Astrocyte (in vitro differentiated cells and primary cell): Measurements from ENCODE around the gene GLT1D1. TPM values are rescaled to one million over a fixed set of nuclear protein-coding genes. Genes with fewer than 3 reads are reported as not detected.

Source experiments
- DNase-seq: peaks from one replicate; pipeline ENCODE4 v3.0.0-alpha.2; 2010; ENCODE audit warnings: low read depth
- FAIRE-seq: peaks from 2 replicates; lab custom pipeline; 2011; peaks lifted over from hg19 to GRCh38; lab: Jason Lieb, UNC
- H2AFZ ChIP-seq: 2 replicates; pipeline ENCODE4 v1.6.0; 2012; ENCODE audit warnings: low read depth, low read length, inconsistent platforms
- H3K27ac ChIP-seq: 2 replicates; pipeline ENCODE4 v1.5.1; 2011; ENCODE audit warnings: low read depth, low read length, inconsistent platforms
- H3K27me3 ChIP-seq: 2 replicates; pipeline ENCODE4 v1.6.0; 2011; ENCODE audit warnings: low read length, inconsistent platforms; ENCODE audit not compliant: insufficient read depth
- H3K36me3 ChIP-seq: 2 replicates; pipeline ENCODE4 v1.5.1; 2011; ENCODE audit warnings: low read length, inconsistent platforms; ENCODE audit not compliant: insufficient read depth
- H3K4me1 ChIP-seq: 2 replicates; pipeline ENCODE4 v1.5.1; 2011; ENCODE audit warnings: low read length, inconsistent platforms; ENCODE audit not compliant: insufficient read depth
- H3K4me2 ChIP-seq: 2 replicates; pipeline ENCODE4 v1.6.0; 2012; ENCODE audit warnings: low read length, inconsistent platforms
- H3K4me3 ChIP-seq: 2 replicates; pipeline ENCODE4 v1.5.1; 2011; ENCODE audit warnings: low read depth, mild to moderate bottlenecking, low read length, inconsistent platforms; ENCODE audit not compliant: insufficient read depth
- H3K79me2 ChIP-seq: 2 replicates; pipeline ENCODE4 v1.6.0; 2012; ENCODE audit warnings: mild to moderate bottlenecking, low read length, inconsistent platforms; ENCODE audit not compliant: insufficient read depth
- H3K9ac ChIP-seq: 2 replicates; pipeline ENCODE4 v1.6.0; 2012; ENCODE audit warnings: mild to moderate bottlenecking, low read length, inconsistent platforms
- H3K9me3 ChIP-seq: 2 replicates; pipeline ENCODE4 v1.5.1; 2012; ENCODE audit warnings: low read depth, mild to moderate bottlenecking, low read length, inconsistent platforms; ENCODE audit not compliant: insufficient read depth
- H4K20me1 ChIP-seq: 2 replicates; pipeline ENCODE4 v1.6.0; 2012; ENCODE audit warnings: low read length, inconsistent platforms; ENCODE audit not compliant: insufficient read depth
- H3K27ac Mint-ChIP-seq: one replicate; pipeline ENCODE4 v1.8.0; 2021; ENCODE audit warnings: mild to moderate bottlenecking, mixed read lengths; ENCODE audit not compliant: unreplicated experiment
- H3K27me3 Mint-ChIP-seq: one replicate; pipeline ENCODE4 v1.8.0; 2021; ENCODE audit warnings: low read depth, mixed read lengths; ENCODE audit not compliant: unreplicated experiment
- H3K36me3 Mint-ChIP-seq: one replicate; pipeline ENCODE4 v1.8.0; 2021; ENCODE audit warnings: low read depth, mixed read lengths; ENCODE audit not compliant: unreplicated experiment
- H3K4me1 Mint-ChIP-seq: one replicate; pipeline ENCODE4 v1.8.0; 2021; ENCODE audit warnings: low read depth, mixed read lengths; ENCODE audit not compliant: unreplicated experiment
- H3K4me3 Mint-ChIP-seq: one replicate; pipeline ENCODE4 v1.8.0; 2021; ENCODE audit warnings: mild to moderate bottlenecking, moderate library complexity, mixed read lengths; ENCODE audit not compliant: unreplicated experiment
- H3K9me3 Mint-ChIP-seq: one replicate; pipeline ENCODE4 v1.8.0; 2021; ENCODE audit warnings: mild to moderate bottlenecking, mixed read lengths; ENCODE audit not compliant: unreplicated experiment
- CTCF ChIP-seq: IDR thresholded peaks from 2 replicates; pipeline ENCODE4 v1.5.1; 2011; ENCODE audit warnings: low read depth, mild to moderate bottlenecking, inconsistent platforms, low read length, moderate library complexity; ENCODE audit not compliant: insufficient read depth
- EZH2 ChIP-seq: IDR thresholded peaks from 2 replicates; pipeline ENCODE4 v1.6.1; 2012; ENCODE audit warnings: mild to moderate bottlenecking, low read length, inconsistent platforms; ENCODE audit not compliant: insufficient read depth
- total RNA-seq: library from RNA; stranded (reverse); gene quantifications from 2 replicates; pipeline ENCODE4 v1.2.1, GENCODE V29; 2021

Gene GLT1D1
- total RNA-seq, 1 donor from 2014 or later: 0.16 TPM

GRCh38 chr12:128981971-128982533 is 128.8 kb downstream of the GLT1D1 start:
- no peak overlapping the region for H3K27ac ChIP-seq
- H3K4me3 ChIP-seq: no peak overlapping the region
- H3K27me3 ChIP-seq: no peaks in the 10 kb centered on the region
- H3K79me2 ChIP-seq: no peaks in the 10 kb centered on the region
- H3K9ac ChIP-seq: no peak overlapping the region
- no peaks in the 10 kb centered on the region for H4K20me1 ChIP-seq
- no peak overlapping the region for H3K4me2 ChIP-seq
- H3K27me3 Mint-ChIP-seq: no peaks in the 10 kb centered on the region
- H3K36me3 Mint-ChIP-seq: no peaks in the 10 kb centered on the region
- H3K4me3 Mint-ChIP-seq: no peak overlapping the region
- H3K4me1 ChIP-seq: no peaks in the 10 kb centered on the region
- H3K36me3 ChIP-seq: no peaks in the 10 kb centered on the region
- H3K27ac Mint-ChIP-seq: no peak overlapping the region
- H3K4me1 Mint-ChIP-seq: no peaks in the 10 kb centered on the region
- H2AFZ ChIP-seq: no peak overlapping the region
- TF ChIP-seq CTCF: no peak
- TF ChIP-seq EZH2: no peak
- no peak for DNase-seq
- no peak for FAIRE-seq
- peaks cover 18% of the 10 kb centered on the region for H3K9me3 Mint-ChIP-seq
- H3K9me3 ChIP-seq: no peaks in the 10 kb centered on the region

GRCh38 chr12:128982933-128983332 is 129.7 kb downstream of the GLT1D1 start:
- Mint-ChIP-seq H3K9me3 (peaks cover 20% of the 10 kb centered on the region), H3K36me3 (no peaks in the 10 kb centered on the region), H3K4me3 (no peak overlapping the region), H3K27me3 (no peaks in the 10 kb centered on the region), H3K27ac (no peak overlapping the region), H3K4me1 (no peaks in the 10 kb centered on the region)
- TF ChIP-seq CTCF (no peak), EZH2 (no peak)
- Histone ChIP-seq H3K27ac (no peak overlapping the region), H3K4me3 (no peak overlapping the region), H2AFZ (no peak overlapping the region), H3K9ac (no peak overlapping the region), H3K4me2 (no peak overlapping the region), H3K36me3 (no peaks in the 10 kb centered on the region), H3K9me3 (no peaks in the 10 kb centered on the region), H3K27me3 (no peaks in the 10 kb centered on the region), H3K4me1 (no peaks in the 10 kb centered on the region), H3K79me2 (no peaks in the 10 kb centered on the region), H4K20me1 (no peaks in the 10 kb centered on the region)
- DNase-seq (no peak), FAIRE-seq (no peak)

GRCh38 chr12:128983371-128983770 is 130.1 kb downstream of the GLT1D1 start:
- TF ChIP-seq CTCF: no peak
- no peak for TF ChIP-seq EZH2
- peaks cover 20% of the 10 kb centered on the region for H3K9me3 Mint-ChIP-seq
- H3K4me1 ChIP-seq: no peaks in the 10 kb centered on the region
- no peak overlapping the region for H3K27ac Mint-ChIP-seq
- no peaks in the 10 kb centered on the region for H4K20me1 ChIP-seq
- no peaks in the 10 kb centered on the region for H3K9me3 ChIP-seq
- no peaks in the 10 kb centered on the region for H3K4me1 Mint-ChIP-seq
- no peak overlapping the region for H3K27ac ChIP-seq
- H3K4me2 ChIP-seq: no peak overlapping the region
- no peak overlapping the region for H3K4me3 ChIP-seq
- no peaks in the 10 kb centered on the region for H3K36me3 Mint-ChIP-seq
- FAIRE-seq: no peak
- no peaks in the 10 kb centered on the region for H3K79me2 ChIP-seq
- H3K4me3 Mint-ChIP-seq: no peak overlapping the region
- no peak overlapping the region for H2AFZ ChIP-seq
- H3K27me3 ChIP-seq: no peaks in the 10 kb centered on the region
- H3K27me3 Mint-ChIP-seq: no peaks in the 10 kb centered on the region
- no peak for DNase-seq
- no peak overlapping the region for H3K9ac ChIP-seq
- H3K36me3 ChIP-seq: no peaks in the 10 kb centered on the region
